Effector memory CD8-positive, alpha-beta T cell (primary cell): Measurements from ENCODE around the gene PGF.

Experiments used
- ATAC-seq: fragments of 150-1000 bp; cut with Tn5 transposase; replicated peaks from 2 replicates; pipeline ENCODE4 v1.10.0; 2021; ENCODE audit warnings: mild to moderate bottlenecking, moderate library complexity
- DNase-seq, 3 experiments: peaks; one replicate each; pipeline ENCODE4 v3.0.0; 2021
- H3K27ac Mint-ChIP-seq, 2 donors: one replicate each; pipeline ENCODE4 v1.8.0; 2022; ENCODE audit warnings: mild to moderate bottlenecking in 2 of 2, mixed read lengths in 2 of 2, moderate library complexity in 2 of 2
- H3K27me3 Mint-ChIP-seq, 2 donors: one replicate each; pipeline ENCODE4 v1.8.0; 2022; ENCODE audit warnings: mixed read lengths in 2 of 2
- H3K36me3 Mint-ChIP-seq: one replicate; pipeline ENCODE4 v1.8.0; 2022; ENCODE audit warnings: mild to moderate bottlenecking, moderate library complexity, mixed read lengths; ENCODE audit not compliant: insufficient read depth
- H3K4me1 Mint-ChIP-seq, 2 donors: one replicate each; pipeline ENCODE4 v1.8.0; 2022; ENCODE audit warnings: low read depth in 2 of 2, mixed read lengths in 2 of 2
- H3K4me3 Mint-ChIP-seq, 2 donors: one replicate each; pipeline ENCODE4 v1.8.0; 2022; ENCODE audit warnings: mild to moderate bottlenecking in 2 of 2, mixed read lengths in 2 of 2, moderate library complexity in 2 of 2
- H3K9me3 Mint-ChIP-seq, 2 donors: one replicate each; pipeline ENCODE4 v1.8.0; 2022; ENCODE audit warnings: mixed read lengths in 2 of 2

Gene PGF

GRCh38 chr14:74960736-74961135, 5.3 kb upstream of the PGF start:
- DNase-seq: no peak
- no peak overlapping the region for H3K4me3 Mint-ChIP-seq
- no peaks in the 10 kb centered on the region for H3K9me3 Mint-ChIP-seq
- peaks cover 0 to 5% of the 10 kb centered on the region in 2 donors for H3K4me1 Mint-ChIP-seq
- no peak overlapping the region for H3K27ac Mint-ChIP-seq
- no peak for ATAC-seq
- H3K27me3 Mint-ChIP-seq: peaks cover 24 to 41% of the 10 kb centered on the region in 2 donors
- H3K36me3 Mint-ChIP-seq: no peaks in the 10 kb centered on the region

GRCh38 chr14:74959596-74960180, 4.3 kb upstream of the PGF start:
- ATAC-seq: no peak

GRCh38 chr14:74956280-74957072, 1.1 kb upstream of the PGF start:
- ATAC-seq (no peak), DNase-seq (no peak)
- Mint-ChIP-seq H3K9me3 (no peaks in the 10 kb centered on the region), H3K4me1 (peaks cover 0 to 2% of the 10 kb centered on the region in 2 donors), H3K4me3 (peak overlapping the region; percentile 15 to 40), H3K36me3 (no peaks in the 10 kb centered on the region), H3K27ac (no peak overlapping the region), H3K27me3 (peaks cover 4 to 27% of the 10 kb centered on the region in 2 donors)

More at GRCh38 chr14:74959596-74960180, 4.3 kb upstream of the PGF start:
- DNase-seq: no peak
- Mint-ChIP-seq H3K4me1 (peaks cover 0 to 5% of the 10 kb centered on the region in 2 donors), H3K9me3 (no peaks in the 10 kb centered on the region), H3K36me3 (no peaks in the 10 kb centered on the region), H3K27ac (no peak overlapping the region), H3K27me3 (peaks cover 24 to 41% of the 10 kb centered on the region in 2 donors), H3K4me3 (no peak overlapping the region)

GRCh38 chr14:74956027-74956279, 556 bp upstream of the PGF start:
- peak overlapping the region; percentile 15 to 40 for H3K4me3 Mint-ChIP-seq
- DNase-seq: no peak
- ATAC-seq: no peak
- no peak overlapping the region for H3K27ac Mint-ChIP-seq
- no peaks in the 10 kb centered on the region for H3K9me3 Mint-ChIP-seq
- peaks cover 4 to 27% of the 10 kb centered on the region in 2 donors for H3K27me3 Mint-ChIP-seq
- no peaks in the 10 kb centered on the region for H3K36me3 Mint-ChIP-seq
- peaks cover 0 to 2% of the 10 kb centered on the region in 2 donors for H3K4me1 Mint-ChIP-seq

GRCh38 chr14:74954947-74955228, 509 bp downstream of the PGF start:
- peaks cover 12 to 34% of the 10 kb centered on the region in 2 donors for H3K27me3 Mint-ChIP-seq
- peak overlapping the region; percentile 33 to 55 for H3K4me3 Mint-ChIP-seq
- no peaks in the 10 kb centered on the region for H3K36me3 Mint-ChIP-seq
- DNase-seq (no peak), ATAC-seq (peak; percentile 21)
- H3K4me1 Mint-ChIP-seq: peaks cover 0 to 2% of the 10 kb centered on the region in 2 donors
- no peak overlapping the region for H3K27ac Mint-ChIP-seq
- no peaks in the 10 kb centered on the region for H3K9me3 Mint-ChIP-seq

GRCh38 chr14:74954232-74954946, 1.0 kb downstream of the PGF start:
- peaks cover 0 to 2% of the 10 kb centered on the region in 2 donors for H3K4me1 Mint-ChIP-seq
- H3K27me3 Mint-ChIP-seq: peaks cover 14 to 38% of the 10 kb centered on the region in 2 donors
- ATAC-seq (no peak), DNase-seq (no peak)
- H3K9me3 Mint-ChIP-seq: no peaks in the 10 kb centered on the region
- H3K36me3 Mint-ChIP-seq: no peaks in the 10 kb centered on the region
- H3K4me3 Mint-ChIP-seq: no peak overlapping the region
- H3K27ac Mint-ChIP-seq: no peak overlapping the region

- H3K4me1 Mint-ChIP-seq: peaks cover 0 to 2% of the 10 kb centered on the region in 2 donors
- no peak for ATAC-seq
- H3K36me3 Mint-ChIP-seq: no peaks in the 10 kb centered on the region
- DNase-seq: no peak
- no peak overlapping the region for H3K4me3 Mint-ChIP-seq
- no peaks in the 10 kb centered on the region for H3K9me3 Mint-ChIP-seq
- no peak overlapping the region for H3K27ac Mint-ChIP-seq
- H3K27me3 Mint-ChIP-seq: peaks cover 14 to 38% of the 10 kb centered on the region in 2 donors
Measured at GRCh38 chr14:74953686-74954085, 1.7 kb downstream of the PGF start.

GRCh38 chr14:74952697-74953484, 2.5 kb downstream of the PGF start:
- Mint-ChIP-seq H3K27me3 (peaks cover 14 to 46% of the 10 kb centered on the region in 2 donors), H3K9me3 (no peaks in the 10 kb centered on the region), H3K4me1 (peaks cover 0 to 2% of the 10 kb centered on the region in 2 donors), H3K27ac (no peak overlapping the region), H3K4me3 (no peak overlapping the region), H3K36me3 (no peaks in the 10 kb centered on the region)
- ATAC-seq (no peak), DNase-seq (no peak)

- Mint-ChIP-seq H3K36me3 (no peaks in the 10 kb centered on the region), H3K27ac (no peak overlapping the region), H3K27me3 (peaks cover 14 to 46% of the 10 kb centered on the region in 2 donors), H3K4me1 (peaks cover 0 to 2% of the 10 kb centered on the region in 2 donors), H3K9me3 (no peaks in the 10 kb centered on the region), H3K4me3 (no peak overlapping the region)
- ATAC-seq: no peak
- no peak for DNase-seq
Measured at GRCh38 chr14:74952180-74952665, 3.2 kb downstream of the PGF start.

- no peak for DNase-seq
- H3K4me1 Mint-ChIP-seq: peaks cover 1 to 3% of the 10 kb centered on the region in 2 donors
- no peaks in the 10 kb centered on the region for H3K9me3 Mint-ChIP-seq
- H3K27ac Mint-ChIP-seq: no peak overlapping the region
- H3K27me3 Mint-ChIP-seq: peaks cover 14 to 41% of the 10 kb centered on the region in 2 donors
- no peak overlapping the region for H3K4me3 Mint-ChIP-seq
- H3K36me3 Mint-ChIP-seq: no peaks in the 10 kb centered on the region
- no peak for ATAC-seq
Measured at GRCh38 chr14:74951443-74952179, 3.8 kb downstream of the PGF start.

GRCh38 chr14:74950795-74951442, 4.5 kb downstream of the PGF start:
- H3K27me3 Mint-ChIP-seq: peaks cover 14 to 34% of the 10 kb centered on the region in 2 donors

GRCh38 chr14:74949859-74950573, 5.4 kb downstream of the PGF start:
- Mint-ChIP-seq H3K4me1 (peaks cover 7 to 8% of the 10 kb centered on the region in 2 donors), H3K9me3 (no peaks in the 10 kb centered on the region), H3K36me3 (no peaks in the 10 kb centered on the region), H3K27me3 (peaks cover 14 to 34% of the 10 kb centered on the region in 2 donors), H3K27ac (peak overlapping the region in 1 of 2 donors; percentile 32), H3K4me3 (no peak overlapping the region)
- ATAC-seq (no peak), DNase-seq (no peak)

More at GRCh38 chr14:74950795-74951442, 4.5 kb downstream of the PGF start:
- H3K27ac Mint-ChIP-seq: no peak overlapping the region
- H3K4me3 Mint-ChIP-seq: no peak overlapping the region
- H3K36me3 Mint-ChIP-seq: no peaks in the 10 kb centered on the region
- H3K9me3 Mint-ChIP-seq: no peaks in the 10 kb centered on the region
- ATAC-seq (no peak), DNase-seq (no peak)
- peaks cover 7 to 8% of the 10 kb centered on the region in 2 donors for H3K4me1 Mint-ChIP-seq
